Measurements from ENCODE around the gene DNAJC18.
"Not testable (repeated sequence)": the region's sequence is repeated elsewhere in the genome, so short reads cannot be mapped to it uniquely, and the experiment has no call there.

DNAJC18 gene

DNA sequence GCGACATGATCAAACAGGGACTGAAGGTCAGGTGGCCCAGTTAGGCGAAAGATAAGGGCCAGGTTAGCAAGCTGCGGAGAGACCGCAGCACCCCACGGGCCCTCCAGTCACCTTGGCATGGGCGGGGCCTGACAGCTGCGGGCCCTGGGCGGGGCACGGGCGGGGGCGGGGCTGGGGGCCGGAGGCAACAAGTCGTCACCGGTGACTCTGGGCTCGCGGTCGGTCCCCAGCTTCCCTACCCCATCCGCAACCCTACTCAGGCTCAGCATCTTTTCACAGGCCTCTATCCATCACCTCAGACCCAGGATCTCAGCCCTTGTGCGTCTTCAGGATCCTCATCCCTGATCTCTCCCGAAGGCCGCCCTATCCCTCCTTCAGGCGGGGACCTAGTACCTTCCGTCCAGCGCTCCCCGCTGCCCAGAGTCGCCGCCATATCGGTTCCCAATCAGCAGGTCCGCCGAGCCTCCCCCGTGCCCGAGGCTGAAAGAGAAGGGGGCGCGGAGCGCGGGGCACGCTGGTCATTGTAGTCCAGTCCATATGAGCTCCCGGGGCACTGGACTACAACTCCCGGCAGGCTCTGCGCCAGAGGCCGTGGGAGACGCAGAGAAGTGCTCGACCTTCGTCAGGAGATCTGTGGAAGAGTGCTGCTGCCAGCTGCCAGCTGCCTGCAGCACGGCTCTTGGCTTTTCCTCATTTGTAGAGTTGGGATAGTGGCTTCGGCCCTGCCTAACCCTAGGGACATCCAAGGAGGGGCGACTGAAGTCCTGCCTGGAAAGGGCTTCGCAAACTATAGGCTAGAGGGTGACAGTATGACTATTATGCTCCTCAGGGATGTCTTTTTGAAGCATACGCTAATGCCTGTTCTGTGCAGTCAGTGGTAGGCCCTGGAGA, at the start of gene DNAJC18:
TSS of gene DNAJC18 (minus strand) at position 513 of the 891 bp plus-strand sequence. CDS start at position 433, 80 bp downstream.
- DNase-seq: peak; percentile 97

DNA sequence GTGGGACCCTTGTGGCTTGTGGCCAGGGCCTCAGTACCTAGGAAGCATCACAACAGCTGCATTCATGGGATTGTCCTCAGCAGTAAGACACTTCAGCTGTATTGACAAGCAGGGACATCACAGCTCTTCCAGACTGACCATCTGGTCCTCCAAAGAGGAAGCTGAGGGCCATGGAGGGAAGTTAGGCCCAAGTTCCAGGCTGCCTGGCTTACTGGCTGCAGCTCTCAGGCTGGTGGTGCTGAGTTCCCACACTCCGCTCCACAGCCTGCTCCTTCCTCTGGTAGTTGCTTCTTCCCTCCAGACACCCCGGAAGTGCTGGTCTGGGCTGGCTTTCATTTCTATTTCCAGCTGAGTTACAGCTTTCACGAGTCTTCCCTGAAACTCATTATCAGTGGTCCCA, 48.9 kb upstream of the DNAJC18 start:
- no peak for DNase-seq

DNA sequence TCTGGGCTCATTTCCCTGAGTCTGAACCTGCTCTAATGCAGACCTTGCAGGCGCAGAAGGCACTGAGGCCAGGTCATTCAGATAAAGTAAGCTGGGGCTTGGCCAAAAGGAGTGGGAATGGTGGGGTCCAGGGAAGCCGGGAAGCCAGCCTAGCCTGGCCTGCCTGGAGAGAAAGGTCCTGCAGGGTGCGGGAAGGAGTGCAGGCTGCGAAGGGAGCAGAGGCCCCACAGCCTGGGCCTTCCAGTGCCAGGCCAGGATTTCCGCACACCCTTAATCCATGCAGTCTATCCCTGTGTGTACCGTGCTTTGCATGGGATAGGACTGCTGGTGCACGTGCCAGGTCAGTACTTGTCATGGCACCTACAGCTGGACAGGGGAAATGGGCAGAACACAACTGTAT, 46.9 kb upstream of the DNAJC18 start:
- no peak for DNase-seq

DNA sequence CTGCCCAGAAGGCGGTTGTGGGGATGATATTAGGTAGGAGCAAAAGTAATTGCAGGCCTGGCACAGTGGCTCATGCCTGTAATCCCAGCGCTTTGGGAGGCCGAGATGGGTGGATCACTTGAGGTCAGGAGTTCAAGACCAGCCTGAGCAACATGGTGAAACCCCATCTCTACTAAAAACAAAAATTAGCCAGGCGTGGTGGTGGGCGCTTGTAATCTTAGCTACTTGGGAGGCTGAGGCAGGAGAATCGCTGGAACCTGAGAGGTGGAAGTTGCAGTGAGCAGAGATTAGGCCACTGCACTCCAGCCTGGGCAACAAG, 43.5 kb upstream of the DNAJC18 start:
- DNase-seq: not testable (repeated sequence)

DNA sequence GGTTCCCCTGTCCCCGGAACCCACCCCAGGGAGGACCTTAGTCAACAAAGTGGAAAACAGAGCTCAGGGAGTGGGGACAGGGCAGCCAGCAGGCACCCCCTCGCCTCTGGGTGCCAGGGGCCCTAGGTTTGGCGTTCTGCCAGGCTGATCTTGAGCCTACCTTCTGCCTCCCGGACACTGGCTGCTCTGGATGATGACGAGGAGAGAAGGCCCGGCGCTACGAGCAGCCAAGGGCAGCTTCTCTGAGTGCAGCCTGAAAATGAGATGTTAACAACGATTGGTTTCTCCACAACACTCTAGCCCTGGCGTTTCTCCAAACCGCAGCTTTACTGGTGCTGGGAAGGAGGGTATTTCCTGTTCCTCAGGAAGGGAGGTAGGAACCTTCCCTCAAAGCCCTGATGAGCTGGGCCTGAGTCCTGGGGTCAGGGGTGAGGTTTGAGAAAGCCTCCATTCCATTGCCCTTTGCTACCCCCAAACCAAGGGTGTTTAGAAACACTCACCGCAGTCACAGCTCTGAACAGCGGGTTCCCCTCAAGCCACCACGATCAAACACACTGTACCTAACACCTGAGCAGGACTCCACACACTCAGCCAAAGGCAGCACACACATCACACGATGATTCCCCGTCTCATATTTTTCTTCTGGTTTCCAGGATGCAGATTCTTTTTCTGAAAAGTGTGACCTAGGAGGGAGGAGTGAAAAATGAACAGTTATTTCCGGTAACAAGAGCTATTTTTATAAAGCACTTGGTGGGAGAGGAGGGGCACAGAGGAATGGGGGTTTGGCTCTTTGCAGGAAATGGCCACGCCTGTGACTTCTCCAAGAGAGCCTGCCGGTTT, 42.9 kb upstream of the DNAJC18 start, which contains the start of gene STING1:
TSS of gene STING1 (minus strand) at position 709 of the 840 bp plus-strand sequence. CDS start 1,054 bp downstream, outside the sequence.
- peak; percentile 84 for DNase-seq

DNA sequence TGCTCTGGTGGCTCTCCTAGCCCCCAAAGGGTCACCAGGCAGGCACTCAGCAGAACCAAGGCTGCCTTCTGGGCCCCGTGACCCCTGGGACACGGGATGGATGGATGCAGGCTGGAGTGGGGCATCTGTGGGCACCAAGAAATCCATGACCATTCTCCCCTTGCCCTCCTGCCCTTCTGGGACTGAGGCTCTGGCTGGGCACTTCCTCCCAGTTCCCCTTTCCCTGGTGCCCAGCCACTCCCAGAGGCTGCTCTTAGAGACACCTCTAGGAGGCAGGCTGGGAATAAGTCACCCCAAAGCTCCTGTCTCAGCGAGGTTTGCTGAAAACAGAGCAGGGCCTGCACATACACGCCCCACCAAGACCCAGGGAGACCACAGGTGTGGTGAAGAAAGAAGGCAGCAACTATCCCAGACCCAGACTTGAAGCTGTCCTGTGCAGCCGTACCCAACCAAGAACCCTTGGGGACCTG, 42.3 kb upstream of the DNAJC18 start:
- no peak for DNase-seq

DNA sequence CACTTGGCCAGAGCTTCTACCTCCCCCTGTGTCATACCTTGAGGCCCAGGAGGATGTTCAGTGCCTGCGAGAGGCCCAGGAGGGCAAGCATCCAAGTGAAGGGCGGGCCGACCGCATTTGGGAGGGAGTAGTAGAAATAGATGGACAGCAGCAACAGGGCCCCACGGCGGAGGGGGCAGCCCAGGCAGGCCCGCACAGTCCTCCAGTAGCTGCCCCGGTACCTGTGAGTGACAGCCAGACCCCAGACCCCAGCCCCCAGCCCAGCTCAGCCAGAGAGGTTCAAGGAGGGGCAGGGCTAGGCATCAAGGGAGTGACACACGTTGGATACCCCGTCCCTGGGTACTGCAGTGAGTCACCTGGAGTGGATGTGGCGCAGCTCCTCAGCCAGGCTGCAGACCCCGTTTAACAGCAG, 41.8 kb upstream of the DNAJC18 start:
- DNase-seq: no peak

DNA sequence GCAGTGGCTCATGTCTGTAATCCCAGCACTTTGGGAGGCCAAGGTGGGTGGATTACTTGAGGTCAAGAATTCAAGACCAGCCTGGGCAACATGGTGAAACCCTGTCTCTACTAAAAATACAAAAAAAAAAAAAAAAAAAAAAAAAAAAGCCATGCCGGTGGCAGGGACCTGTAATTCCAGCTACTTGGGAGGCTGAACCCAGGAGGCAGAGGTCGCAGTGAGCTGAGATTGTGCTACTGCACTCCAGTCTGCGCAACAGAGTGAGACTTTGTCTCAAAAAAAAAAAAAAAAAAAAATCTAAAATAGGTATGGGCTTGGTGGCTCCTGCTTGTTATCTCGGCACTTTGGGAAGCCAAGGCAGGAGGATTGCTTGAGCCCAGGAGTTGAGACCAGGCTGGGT, 40.4 kb upstream of the DNAJC18 start:
- DNase-seq: not testable (repeated sequence)

DNA sequence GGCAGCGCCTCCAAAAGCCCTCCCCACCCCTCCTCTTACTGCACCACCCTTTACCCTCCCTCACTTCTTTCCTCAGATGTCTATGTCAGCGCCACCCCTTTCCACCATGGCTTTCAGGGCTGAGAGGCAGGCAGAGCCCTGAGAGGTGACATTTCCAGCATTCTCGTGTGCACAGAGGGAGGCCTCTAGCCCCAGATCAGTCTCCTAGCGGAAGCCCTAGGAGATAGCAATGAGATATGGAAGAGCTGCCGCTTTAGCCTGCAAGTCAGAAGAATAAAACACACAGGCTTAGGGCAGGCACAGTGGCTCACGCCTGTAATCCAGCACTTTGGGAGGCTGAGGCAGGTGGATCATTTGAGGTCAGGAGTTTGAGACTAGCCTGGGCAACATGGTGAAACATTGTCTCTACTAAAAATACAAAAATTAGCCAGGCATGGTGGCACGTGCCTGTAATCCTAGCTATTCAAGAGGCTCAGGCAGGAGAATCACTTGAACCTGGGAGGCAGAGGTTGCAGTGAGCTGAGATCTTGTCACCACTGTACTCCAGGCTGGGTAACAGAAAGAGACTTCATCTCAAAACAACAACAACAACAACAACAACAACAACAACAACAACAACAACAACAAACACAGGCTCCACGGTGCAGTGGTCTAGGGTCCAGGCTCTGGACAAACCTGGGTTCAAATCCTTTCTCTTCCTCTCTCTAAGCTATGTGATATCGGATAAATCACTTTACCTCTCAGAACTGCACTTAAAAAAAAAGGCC, 39.5 kb upstream of the DNAJC18 start:
- DNase-seq: not testable (repeated sequence)

DNA sequence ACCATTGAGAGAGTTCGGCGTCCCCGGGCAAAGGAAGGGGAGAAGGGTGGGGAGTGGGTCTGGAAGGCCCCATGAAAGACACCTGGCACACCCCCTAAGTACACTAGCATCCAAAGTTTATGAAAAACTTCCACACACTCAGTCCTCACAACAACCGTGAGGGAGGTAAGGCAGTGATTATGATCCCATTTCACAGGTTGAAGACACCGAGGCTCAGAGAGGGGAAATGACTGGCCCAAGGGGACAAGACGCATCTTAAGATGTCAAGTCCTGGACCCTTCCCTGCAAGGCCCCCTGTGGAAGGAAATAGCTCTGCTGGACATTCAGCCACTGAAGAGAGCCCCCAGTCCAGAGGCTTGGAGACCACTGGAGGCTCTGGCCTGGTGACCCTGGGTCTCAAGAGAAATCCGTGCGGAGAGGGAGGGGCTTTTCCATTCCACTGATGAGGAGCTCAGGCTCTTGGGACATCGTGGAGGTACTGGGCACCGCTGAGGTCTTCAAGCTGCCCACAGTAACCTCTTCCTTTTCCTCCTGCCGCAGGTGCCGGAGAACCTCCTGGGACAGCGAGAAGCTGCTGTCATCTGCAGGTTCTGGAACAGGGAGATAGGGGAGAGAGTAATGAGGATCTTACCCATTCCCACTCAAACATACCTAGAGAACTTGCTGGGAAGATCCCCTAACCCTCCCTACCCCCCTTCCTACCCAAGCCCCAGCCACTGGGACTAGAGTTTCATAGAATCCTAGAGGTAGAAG, 36.7 kb upstream of the DNAJC18 start:
- no peak for DNase-seq

DNA sequence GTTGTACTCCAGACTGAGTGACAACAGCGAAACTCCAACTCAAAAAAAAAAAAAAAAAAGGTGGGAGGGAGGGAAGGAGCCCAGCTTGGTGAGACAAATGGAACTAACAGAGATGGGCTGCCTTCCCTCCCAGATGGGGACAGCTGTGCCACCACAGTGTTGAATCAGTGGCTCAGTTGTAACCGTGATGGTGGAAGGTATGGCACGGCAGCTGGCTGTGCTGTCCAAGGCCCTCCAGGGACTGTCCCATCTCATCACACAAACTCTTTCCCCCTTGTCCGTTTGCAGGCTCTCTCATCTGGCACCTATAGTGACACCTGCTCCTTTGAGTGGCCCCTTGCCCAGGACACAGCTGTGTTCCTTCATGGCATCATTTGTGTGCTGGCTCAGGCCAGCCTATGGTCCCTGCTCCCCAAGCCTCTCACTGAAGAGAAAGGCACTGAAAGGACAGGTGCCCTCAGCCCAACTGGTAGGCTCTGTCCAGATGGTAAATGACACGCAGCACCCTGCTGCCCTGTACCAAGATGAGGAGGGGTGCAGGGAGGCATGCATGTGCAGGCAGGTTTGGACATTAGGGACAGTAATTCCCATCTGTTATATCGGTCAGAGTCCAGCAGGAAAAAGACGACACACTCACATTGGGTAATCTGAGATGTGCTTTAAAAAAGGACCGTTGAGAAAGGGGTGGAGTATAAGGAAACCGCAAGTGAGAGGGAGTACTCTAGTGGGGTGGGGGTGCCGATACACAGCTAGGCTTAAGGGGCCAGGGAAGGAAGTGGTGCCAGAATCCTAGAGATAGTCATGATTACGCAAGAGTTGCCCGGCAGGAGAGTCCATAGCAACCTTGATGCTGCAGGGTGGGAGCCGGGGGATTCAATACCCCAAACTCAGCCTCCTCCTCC, 35.8 kb upstream of the DNAJC18 start:
- no peak for DNase-seq

DNA sequence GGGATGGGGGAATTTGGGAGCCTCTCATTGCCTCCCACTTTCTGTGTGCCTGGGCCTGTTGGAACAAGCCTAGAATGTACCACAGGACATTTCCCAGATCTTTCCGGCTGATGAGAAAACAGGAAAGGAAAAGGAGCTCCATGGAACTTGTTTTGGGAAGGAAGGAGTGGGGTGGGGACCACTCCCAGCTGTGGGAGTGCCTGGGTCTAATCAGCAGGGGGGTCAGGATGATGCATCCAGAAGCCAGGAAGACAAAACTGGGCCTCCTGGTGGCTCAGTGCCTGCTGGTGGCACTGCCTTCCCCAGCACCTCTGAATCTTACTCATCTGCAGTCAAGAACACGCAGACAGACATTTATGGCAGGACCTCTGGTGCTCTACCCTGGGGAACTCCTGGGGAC, 34.2 kb upstream of the DNAJC18 start:
- no peak for DNase-seq

DNA sequence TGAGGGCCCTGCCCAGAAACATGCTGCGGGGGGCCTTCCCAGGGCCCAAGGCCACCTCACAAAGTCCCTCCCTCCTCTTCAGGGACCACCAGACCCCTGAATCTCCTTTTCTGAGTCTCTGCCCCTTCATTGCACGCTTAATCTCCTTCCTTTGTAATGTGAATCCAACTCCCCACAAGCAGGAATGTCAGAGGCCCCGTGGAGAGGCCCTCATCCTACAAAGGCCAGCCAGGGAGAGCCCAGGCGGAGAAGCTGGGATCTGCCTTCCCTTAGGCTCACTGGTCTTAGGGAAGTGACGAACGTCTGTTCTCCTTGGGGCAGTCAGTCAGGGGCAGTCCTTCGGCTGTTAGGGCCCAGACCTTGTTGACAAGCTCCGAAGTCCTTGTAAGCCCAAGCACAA, 33.8 kb upstream of the DNAJC18 start:
- no peak for DNase-seq

DNA sequence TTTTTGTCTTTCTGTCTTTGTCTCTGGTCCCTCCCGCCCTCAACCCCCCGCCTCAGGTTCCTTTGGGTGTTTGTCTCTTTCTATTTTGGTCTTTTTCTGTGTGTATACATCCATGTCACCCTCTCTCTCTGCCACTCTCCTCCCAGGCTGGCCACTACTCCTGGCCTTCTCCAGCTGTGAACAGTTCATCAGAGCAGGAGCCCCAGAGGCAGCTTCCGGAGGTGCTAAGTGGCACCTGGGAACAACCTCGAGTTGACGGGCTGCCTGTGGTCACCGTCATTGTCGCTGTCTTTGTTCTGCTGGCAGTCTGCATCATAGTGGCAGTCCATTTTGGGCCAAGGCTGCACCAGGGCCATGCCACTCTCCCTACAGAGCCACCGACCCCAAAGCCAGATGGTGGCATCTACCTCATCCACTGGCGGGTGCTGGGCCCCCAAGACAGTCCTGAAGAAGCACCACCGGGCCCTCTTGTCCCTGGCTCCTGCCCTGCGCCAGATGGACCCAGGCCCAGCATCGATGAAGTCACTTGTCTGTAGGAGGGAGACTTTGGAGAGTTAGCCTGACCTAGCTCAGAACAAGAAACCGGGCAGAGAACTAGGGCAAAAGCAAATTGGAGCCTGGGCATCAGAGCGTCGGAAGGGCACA, 33.2 kb upstream of the DNAJC18 start:
- no peak for DNase-seq

DNA sequence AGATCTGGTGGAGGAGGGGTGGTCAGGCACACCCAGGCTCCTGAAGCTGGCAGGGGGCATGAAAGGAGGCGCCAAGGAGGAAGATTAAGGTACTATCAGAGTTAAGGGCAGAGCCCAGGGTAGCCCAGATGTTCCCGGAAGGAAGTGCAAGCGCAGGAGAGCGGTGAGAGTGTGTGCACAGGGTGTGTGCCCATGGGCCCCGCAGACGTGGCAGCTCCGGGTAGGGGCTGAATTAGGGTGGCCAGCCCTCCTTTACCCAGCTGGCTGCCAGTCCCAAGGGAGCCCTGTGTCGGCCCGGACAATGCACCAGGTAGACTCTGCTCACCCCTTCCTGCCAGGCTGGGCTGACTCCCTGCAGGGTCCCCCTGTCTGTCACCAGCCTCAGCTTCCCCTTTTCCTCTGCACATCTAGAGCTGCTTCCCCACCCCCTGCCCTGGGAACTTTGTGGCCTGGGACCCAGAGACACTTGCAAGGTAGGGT, 31.5 kb upstream of the DNAJC18 start, which contains the start of gene SMIM33:
TSS of gene SMIM33 (plus strand) at position 184 of the 480 bp plus-strand sequence. CDS start at position 302, 118 bp downstream.
- DNase-seq: no peak

DNA sequence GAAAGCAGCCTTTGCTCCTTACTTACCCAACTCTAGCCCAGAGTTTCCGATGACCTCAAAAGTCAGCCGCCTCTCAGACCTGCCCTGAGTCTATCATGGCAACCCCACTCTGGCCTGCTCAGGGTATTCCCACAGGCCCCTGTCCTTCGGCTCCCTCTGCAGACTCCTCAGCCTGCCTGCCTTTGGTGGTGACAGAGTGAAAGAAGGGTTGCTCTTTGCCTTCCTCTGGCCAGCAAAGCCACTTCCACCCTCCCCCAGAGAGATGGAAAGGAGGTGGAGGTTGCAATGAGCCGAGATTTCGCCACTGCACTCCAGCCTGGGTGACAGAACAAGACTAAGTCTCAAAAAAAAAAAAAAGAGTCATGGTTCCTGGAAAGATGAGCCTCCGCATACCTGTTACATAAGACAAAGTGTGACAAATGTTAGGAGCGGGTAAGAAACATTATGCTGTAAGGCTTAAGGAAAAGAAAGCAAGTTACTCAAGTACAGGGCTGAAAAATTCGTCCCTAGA, 29.2 kb upstream of the DNAJC18 start:
- DNase-seq: no peak

DNA sequence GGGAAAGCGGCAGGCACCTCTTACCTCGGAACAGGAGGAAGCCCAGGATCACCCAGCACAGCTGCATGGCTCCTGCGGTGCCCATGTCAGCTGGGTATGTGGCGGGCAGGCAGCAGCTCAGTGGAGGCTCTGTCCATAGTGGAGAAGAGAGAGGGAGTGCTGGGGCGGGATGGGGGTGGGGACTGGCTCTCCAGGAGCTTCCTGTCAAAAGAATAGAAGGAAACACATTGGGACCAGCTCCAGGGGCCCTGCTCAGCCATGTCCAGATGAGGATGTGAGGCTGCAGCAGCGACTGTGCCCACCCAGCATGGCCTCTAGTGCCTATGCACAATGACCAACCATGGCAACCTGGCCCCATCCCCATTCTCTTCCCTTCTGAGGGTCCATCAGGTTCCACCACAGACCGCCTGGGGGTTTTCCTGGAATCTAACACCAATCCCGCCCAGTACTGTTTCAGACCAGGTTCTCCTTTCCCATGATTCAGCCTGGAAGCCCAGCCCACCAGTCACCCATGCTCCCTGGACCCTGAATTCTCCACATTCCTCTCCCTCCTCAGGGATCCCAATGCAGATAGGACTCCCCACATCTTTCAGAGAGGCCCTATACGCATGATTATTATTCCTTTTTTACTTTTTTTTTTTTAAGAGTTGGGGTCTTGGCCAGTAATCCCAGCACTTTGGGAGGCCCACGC, 23.4 kb upstream of the DNAJC18 start, which contains the start of gene ECSCR:
TSS of gene ECSCR (minus strand) at position 158 of the 691 bp plus-strand sequence. CDS start at position 85, 73 bp downstream.
- no peak for DNase-seq

DNA sequence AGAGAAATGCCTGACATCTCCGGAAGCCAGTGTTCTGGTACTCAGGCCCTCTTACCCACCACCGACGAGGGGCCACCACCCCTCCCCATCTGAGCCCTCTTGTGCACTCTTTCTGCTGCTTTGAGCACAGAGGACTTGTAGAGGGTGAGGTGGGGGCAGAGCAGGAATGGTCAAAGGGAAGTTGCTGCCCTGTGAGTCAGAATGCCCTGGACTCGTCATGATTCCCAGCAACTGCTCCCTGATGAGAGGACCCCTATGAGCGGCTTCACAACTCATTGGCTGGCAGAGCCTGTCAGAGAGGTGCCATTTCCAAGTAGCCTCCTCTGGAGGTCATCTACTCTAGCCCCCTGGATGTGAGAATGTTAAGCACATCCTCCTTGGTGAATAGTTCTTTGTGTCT, 22.4 kb upstream of the DNAJC18 start:
- DNase-seq: no peak

DNA sequence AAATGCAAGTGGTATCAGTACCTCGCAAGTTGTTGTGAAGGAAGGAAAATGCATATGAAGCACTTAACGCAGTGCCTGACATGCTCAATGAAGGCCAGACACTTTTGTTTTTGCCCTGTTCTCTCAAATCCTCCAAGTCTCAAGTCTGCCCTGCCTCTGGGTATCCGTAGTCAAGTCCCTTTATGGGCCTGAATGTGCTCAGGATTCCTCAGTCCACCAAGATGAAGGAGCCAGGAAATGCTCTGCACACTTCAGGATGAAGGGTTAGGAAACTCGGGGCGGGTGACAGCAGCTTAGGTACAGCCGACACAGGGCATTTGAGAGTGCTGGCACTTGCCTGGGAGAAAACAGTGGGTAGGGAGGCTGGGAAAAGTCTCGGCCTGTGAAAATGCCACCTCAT, 21.9 kb upstream of the DNAJC18 start:
- no peak for DNase-seq
